ENCODE measurements around the gene RC3H1. TPM values are rescaled to one million over a fixed set of nuclear protein-coding genes. Genes with fewer than 3 reads are reported as not detected.

The RC3H1 gene
- total and polyA plus RNA-seq, 2 of the 8 experiments (the other 6 are each of a cell fraction or from before 2014, with no cell fraction given): 7.4 to 32.2 TPM

DNA sequence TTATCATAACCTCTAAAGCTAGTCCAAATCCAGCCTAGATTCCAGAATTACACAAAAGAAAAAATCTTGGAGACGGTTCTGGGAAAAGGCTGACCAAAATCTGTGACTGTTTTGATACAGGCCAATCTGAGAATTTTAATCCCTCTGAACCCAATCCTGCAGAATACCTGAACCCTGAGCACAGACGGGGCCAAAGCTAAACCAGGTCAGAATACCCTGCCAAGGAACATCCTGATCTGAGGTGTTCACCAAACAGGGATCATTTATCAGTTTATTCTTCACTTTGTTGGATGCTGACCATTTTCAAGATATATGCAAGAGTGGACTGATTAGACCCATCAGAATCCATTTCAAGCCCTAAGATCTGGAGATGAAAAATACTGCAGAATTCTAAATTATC lies 3.6 kb downstream of the RC3H1 start (continued):
- TF ChIP-seq, protein P1, sequence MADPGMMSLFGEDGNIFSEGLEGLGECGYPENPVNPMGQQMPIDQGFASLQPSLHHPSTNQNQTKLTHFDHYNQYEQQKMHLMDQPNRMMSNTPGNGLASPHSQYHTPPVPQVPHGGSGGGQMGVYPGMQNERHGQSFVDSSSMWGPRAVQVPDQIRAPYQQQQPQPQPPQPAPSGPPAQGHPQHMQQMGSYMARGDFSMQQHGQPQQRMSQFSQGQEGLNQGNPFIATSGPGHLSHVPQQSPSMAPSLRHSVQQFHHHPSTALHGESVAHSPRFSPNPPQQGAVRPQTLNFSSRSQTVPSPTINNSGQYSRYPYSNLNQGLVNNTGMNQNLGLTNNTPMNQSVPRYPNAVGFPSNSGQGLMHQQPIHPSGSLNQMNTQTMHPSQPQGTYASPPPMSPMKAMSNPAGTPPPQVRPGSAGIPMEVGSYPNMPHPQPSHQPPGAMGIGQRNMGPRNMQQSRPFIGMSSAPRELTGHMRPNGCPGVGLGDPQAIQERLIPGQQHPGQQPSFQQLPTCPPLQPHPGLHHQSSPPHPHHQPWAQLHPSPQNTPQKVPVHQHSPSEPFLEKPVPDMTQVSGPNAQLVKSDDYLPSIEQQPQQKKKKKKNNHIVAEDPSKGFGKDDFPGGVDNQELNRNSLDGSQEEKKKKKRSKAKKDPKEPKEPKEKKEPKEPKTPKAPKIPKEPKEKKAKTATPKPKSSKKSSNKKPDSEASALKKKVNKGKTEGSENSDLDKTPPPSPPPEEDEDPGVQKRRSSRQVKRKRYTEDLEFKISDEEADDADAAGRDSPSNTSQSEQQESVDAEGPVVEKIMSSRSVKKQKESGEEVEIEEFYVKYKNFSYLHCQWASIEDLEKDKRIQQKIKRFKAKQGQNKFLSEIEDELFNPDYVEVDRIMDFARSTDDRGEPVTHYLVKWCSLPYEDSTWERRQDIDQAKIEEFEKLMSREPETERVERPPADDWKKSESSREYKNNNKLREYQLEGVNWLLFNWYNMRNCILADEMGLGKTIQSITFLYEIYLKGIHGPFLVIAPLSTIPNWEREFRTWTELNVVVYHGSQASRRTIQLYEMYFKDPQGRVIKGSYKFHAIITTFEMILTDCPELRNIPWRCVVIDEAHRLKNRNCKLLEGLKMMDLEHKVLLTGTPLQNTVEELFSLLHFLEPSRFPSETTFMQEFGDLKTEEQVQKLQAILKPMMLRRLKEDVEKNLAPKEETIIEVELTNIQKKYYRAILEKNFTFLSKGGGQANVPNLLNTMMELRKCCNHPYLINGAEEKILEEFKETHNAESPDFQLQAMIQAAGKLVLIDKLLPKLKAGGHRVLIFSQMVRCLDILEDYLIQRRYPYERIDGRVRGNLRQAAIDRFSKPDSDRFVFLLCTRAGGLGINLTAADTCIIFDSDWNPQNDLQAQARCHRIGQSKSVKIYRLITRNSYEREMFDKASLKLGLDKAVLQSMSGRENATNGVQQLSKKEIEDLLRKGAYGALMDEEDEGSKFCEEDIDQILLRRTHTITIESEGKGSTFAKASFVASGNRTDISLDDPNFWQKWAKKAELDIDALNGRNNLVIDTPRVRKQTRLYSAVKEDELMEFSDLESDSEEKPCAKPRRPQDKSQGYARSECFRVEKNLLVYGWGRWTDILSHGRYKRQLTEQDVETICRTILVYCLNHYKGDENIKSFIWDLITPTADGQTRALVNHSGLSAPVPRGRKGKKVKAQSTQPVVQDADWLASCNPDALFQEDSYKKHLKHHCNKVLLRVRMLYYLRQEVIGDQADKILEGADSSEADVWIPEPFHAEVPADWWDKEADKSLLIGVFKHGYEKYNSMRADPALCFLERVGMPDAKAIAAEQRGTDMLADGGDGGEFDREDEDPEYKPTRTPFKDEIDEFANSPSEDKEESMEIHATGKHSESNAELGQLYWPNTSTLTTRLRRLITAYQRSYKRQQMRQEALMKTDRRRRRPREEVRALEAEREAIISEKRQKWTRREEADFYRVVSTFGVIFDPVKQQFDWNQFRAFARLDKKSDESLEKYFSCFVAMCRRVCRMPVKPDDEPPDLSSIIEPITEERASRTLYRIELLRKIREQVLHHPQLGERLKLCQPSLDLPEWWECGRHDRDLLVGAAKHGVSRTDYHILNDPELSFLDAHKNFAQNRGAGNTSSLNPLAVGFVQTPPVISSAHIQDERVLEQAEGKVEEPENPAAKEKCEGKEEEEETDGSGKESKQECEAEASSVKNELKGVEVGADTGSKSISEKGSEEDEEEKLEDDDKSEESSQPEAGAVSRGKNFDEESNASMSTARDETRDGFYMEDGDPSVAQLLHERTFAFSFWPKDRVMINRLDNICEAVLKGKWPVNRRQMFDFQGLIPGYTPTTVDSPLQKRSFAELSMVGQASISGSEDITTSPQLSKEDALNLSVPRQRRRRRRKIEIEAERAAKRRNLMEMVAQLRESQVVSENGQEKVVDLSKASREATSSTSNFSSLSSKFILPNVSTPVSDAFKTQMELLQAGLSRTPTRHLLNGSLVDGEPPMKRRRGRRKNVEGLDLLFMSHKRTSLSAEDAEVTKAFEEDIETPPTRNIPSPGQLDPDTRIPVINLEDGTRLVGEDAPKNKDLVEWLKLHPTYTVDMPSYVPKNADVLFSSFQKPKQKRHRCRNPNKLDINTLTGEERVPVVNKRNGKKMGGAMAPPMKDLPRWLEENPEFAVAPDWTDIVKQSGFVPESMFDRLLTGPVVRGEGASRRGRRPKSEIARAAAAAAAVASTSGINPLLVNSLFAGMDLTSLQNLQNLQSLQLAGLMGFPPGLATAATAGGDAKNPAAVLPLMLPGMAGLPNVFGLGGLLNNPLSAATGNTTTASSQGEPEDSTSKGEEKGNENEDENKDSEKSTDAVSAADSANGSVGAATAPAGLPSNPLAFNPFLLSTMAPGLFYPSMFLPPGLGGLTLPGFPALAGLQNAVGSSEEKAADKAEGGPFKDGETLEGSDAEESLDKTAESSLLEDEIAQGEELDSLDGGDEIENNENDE (IDR thresholded peaks at IDR 0.05; ENCODE audit: insufficient replicate concordance, low read length): no peak
- TF ChIP-seq SIX5 (IDR thresholded peaks at IDR 0.05; ENCODE audit: low read depth, low read length) (no peak), TAF1 (IDR thresholded peaks at IDR 0.05; ENCODE audit: low read depth, low read length) (no peak), CBX8 (IDR thresholded peaks at IDR 0.05; ENCODE audit: borderline replicate concordance, low read depth, low read length) (no peak), KDM5A (IDR thresholded peaks at IDR 0.05; ENCODE audit: low read length) (no peak), ZNF274 (IDR thresholded peaks at IDR 0.05; ENCODE audit: borderline replicate concordance, extremely low read depth, low read length) (no peak)

Data from H1 (cell line).